MM.1S (cell line): ENCODE measurements around the gene LATS2.

Source experiments
- DNase-seq: peaks from one replicate; pipeline ENCODE4 v3.0.0-alpha.2; 2015
- H2AFZ ChIP-seq: fragments of 300-600 bp; sonication (generic); 2 replicates; pipeline ENCODE4 v1.6.0; 2016; ENCODE audit warnings: antibody characterized with exemption, low read length
- H3F3A ChIP-seq: fragments of 300-600 bp; sonication (generic); 2 replicates; pipeline ENCODE4 v1.6.1; 2016; ENCODE audit warnings: mild to moderate bottlenecking, antibody characterized with exemption, low read length, moderate library complexity, mixed read lengths; ENCODE audit not compliant: insufficient read depth
- H3K27ac ChIP-seq: fragments of 300-600 bp; sonication (generic); 2 replicates; pipeline ENCODE4 v1.5.1; 2016; ENCODE audit warnings: mild to moderate bottlenecking, low read length
- H3K27me3 ChIP-seq: fragments of 300-600 bp; sonication (generic); replicated peaks from 2 replicates; pipeline ENCODE4 v1.6.0; 2016; ENCODE audit warnings: low read length; ENCODE audit not compliant: insufficient read depth
- H3K36me3 ChIP-seq: fragments of 300-600 bp; sonication (generic); replicated peaks from 2 replicates; pipeline ENCODE4 v1.6.1; 2016; ENCODE audit warnings: mild to moderate bottlenecking, low read length, mixed read lengths; ENCODE audit not compliant: insufficient read depth
- H3K4me1 ChIP-seq: fragments of 300-600 bp; sonication (generic); 2 replicates; pipeline ENCODE4 v1.6.1; 2016; ENCODE audit warnings: low read length, mixed read lengths
- H3K4me2 ChIP-seq: fragments of 300-600 bp; sonication (generic); 2 replicates; pipeline ENCODE4 v1.6.0; 2016; ENCODE audit warnings: low read depth, low read length
- H3K4me3 ChIP-seq: fragments of 300-600 bp; sonication (generic); 2 replicates; pipeline ENCODE4 v1.5.1; 2016; ENCODE audit warnings: low read length, mixed read lengths
- H3K79me2 ChIP-seq: fragments of 300-600 bp; sonication (generic); 2 replicates; pipeline ENCODE4 v1.6.1; 2016; ENCODE audit warnings: mixed run types, low read length, mixed read lengths
- H3K9ac ChIP-seq: fragments of 300-600 bp; sonication (generic); 2 replicates; pipeline ENCODE4 v1.6.1; 2016; ENCODE audit warnings: low read length, mixed read lengths
- H3K9me2 ChIP-seq: fragments of 300-600 bp; sonication (generic); replicated peaks from 2 replicates; pipeline ENCODE4 v1.6.1; 2016; ENCODE audit warnings: mild to moderate bottlenecking, low read length, mixed read lengths; ENCODE audit not compliant: insufficient read depth
- H3K9me3 ChIP-seq: fragments of 300-600 bp; sonication (generic); replicated peaks from 2 replicates; pipeline ENCODE4 v1.6.1; 2016; ENCODE audit warnings: mild to moderate bottlenecking, low read length, mixed read lengths; ENCODE audit not compliant: insufficient read depth
- H4K20me1 ChIP-seq: fragments of 300-600 bp; sonication (generic); 2 replicates; pipeline ENCODE4 v1.6.1; 2016; ENCODE audit warnings: mild to moderate bottlenecking, low read length, moderate library complexity, mixed read lengths; ENCODE audit not compliant: insufficient read depth
- EZH2 ChIP-seq: fragments of 300-600 bp; sonication (generic); optimal IDR thresholded peaks from 2 replicates; pipeline ENCODE3; 2017; ENCODE audit warnings: low read depth, mild to moderate bottlenecking, antibody characterized with exemption, low read length, mixed read lengths
- EZH2phosphoT487 ChIP-seq: fragments of 300-600 bp; sonication (generic); IDR thresholded peaks from 2 replicates; pipeline ENCODE4 v1.6.1; 2018; ENCODE audit warnings: antibody characterized with exemption, low read length
- TF ChIP-seq, protein P1 (sequence below): fragments of 300-600 bp; sonication (generic); IDR thresholded peaks from 2 replicates; pipeline ENCODE4 v1.5.1; 2016; ENCODE audit warnings: antibody characterized with exemption, low read length, mixed read lengths

LATS2 gene

DNA sequence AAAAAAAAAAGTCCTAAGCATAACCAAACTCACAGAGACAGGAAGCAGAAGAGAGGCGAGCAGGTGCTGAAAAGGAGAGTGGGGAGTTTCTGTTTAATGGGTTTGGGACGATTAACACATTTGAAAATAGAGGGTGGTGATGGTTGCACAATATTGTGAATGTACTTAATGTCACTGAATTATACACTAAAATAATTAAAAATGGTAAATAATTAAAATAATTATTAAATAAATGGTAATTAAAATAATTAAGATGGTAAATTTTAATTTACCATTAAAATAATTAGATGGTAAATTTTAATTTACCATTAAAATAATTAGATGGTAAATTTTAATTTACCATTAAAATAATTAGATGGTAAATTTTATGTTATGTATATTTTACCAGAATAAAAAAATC, 84.0 kb downstream of the LATS2 start:
- H3K79me2 ChIP-seq, result no peaks in the 10 kb centered on the region
- H3K4me2 ChIP-seq, result no peak overlapping the region
- no peak overlapping the region for H2AFZ ChIP-seq
- no peak overlapping the region for H3K4me3 ChIP-seq
- H3K9me2 ChIP-seq, result no peaks in the 10 kb centered on the region
- TF ChIP-seq, protein P1, sequence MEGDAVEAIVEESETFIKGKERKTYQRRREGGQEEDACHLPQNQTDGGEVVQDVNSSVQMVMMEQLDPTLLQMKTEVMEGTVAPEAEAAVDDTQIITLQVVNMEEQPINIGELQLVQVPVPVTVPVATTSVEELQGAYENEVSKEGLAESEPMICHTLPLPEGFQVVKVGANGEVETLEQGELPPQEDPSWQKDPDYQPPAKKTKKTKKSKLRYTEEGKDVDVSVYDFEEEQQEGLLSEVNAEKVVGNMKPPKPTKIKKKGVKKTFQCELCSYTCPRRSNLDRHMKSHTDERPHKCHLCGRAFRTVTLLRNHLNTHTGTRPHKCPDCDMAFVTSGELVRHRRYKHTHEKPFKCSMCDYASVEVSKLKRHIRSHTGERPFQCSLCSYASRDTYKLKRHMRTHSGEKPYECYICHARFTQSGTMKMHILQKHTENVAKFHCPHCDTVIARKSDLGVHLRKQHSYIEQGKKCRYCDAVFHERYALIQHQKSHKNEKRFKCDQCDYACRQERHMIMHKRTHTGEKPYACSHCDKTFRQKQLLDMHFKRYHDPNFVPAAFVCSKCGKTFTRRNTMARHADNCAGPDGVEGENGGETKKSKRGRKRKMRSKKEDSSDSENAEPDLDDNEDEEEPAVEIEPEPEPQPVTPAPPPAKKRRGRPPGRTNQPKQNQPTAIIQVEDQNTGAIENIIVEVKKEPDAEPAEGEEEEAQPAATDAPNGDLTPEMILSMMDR, result no peak
- TF ChIP-seq EZH2, result no peak
- TF ChIP-seq EZH2phosphoT487, result no peak
- DNase-seq, result peak; percentile 16
- no peaks in the 10 kb centered on the region for H3K9me3 ChIP-seq
- H3K4me1 ChIP-seq, result no peaks in the 10 kb centered on the region
- H4K20me1 ChIP-seq, result no peaks in the 10 kb centered on the region
- no peak overlapping the region for H3K9ac ChIP-seq
- H3K27ac ChIP-seq, result no peak overlapping the region
- H3K27me3 ChIP-seq, result no peaks in the 10 kb centered on the region
- no peaks in the 10 kb centered on the region for H3F3A ChIP-seq
- H3K36me3 ChIP-seq, result no peaks in the 10 kb centered on the region

DNA sequence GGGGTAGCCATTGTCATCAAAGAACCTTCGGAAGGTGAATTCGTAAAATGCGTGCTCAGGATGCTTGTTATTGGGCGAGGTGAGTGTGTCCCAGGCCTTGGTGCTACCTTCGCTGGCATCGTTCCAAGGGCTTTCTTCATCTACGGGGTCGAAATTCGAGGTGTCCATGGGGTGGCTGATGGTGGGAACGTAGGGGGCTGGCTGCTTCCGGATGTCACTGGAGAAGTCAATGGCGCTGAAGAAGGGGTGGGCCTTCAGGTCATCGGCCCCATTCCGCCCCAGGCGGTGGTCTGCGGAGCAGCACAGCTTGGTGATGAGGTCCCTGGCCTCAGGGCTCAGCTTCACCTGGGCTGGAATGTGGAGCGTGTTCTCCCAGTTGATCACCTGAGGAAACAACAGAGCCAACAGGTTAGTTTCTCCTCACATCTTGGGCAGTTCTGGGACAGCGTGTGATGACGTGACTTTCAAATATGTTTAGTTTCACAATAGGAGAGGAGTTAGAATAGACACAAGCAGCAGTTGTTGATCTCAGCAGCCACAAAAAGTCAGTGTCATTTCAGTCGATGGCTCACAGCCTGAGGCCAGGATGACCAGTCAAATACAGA, 86.3 kb downstream of the LATS2 start:
- no peak overlapping the region for H3K4me3 ChIP-seq
- no peak overlapping the region for H3K27ac ChIP-seq
- no peak overlapping the region for H2AFZ ChIP-seq
- no peak overlapping the region for H3K9ac ChIP-seq
- H3K36me3 ChIP-seq, result no peaks in the 10 kb centered on the region
- no peaks in the 10 kb centered on the region for H3K27me3 ChIP-seq
- no peaks in the 10 kb centered on the region for H3K4me1 ChIP-seq
- TF ChIP-seq EZH2phosphoT487 (no peak), EZH2 (no peak)
- TF ChIP-seq, protein P1, result no peak
- no peak for DNase-seq
- H3K79me2 ChIP-seq, result no peaks in the 10 kb centered on the region
- no peak overlapping the region for H3K4me2 ChIP-seq
- H3K9me2 ChIP-seq, result no peaks in the 10 kb centered on the region
- H4K20me1 ChIP-seq, result no peaks in the 10 kb centered on the region
- H3K9me3 ChIP-seq, result no peaks in the 10 kb centered on the region
- no peaks in the 10 kb centered on the region for H3F3A ChIP-seq

DNA sequence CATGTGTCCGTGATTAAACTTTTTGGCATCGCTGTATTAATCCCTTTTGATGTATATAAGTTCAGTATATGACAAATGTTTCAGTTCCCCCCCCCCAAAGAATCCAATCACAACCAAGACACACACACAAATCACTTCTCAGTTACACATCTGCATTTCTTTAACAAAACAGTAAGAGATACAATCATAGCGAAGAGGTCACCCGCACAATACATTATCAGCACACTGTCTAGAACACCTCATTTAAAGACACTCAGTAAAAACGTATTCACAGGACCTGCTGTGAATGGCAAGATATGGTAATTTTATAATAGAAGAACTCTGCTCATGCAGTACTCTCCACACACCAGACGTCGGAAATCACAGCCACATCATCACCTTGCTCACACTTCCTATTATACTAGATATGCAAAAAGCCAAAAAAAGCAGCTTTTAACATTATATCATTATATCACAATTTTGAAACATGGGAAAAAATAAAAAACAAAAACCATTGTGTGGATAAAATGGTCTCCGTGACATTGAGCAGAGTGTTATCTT, 87.4 kb downstream of the LATS2 start:
- Histone ChIP-seq H3K4me1 (no peaks in the 10 kb centered on the region), H3K9ac (no peak overlapping the region), H3K9me3 (no peaks in the 10 kb centered on the region), H3K79me2 (no peaks in the 10 kb centered on the region), H3K27me3 (no peaks in the 10 kb centered on the region), H2AFZ (no peak overlapping the region), H3K36me3 (no peaks in the 10 kb centered on the region), H3F3A (no peaks in the 10 kb centered on the region; the same call in 1 of the 2 replicates), H3K4me2 (no peak overlapping the region), H4K20me1 (no peaks in the 10 kb centered on the region), H3K9me2 (no peaks in the 10 kb centered on the region), H3K27ac (no peak overlapping the region), H3K4me3 (no peak overlapping the region)
- no peak for DNase-seq
- TF ChIP-seq, protein P1, result no peak
- no peak for TF ChIP-seq EZH2phosphoT487
- TF ChIP-seq EZH2, result no peak
